GM12875 (cell line): Measurements from ENCODE around the gene PAX5.
A peak's percentile ranks its signal among the peaks of the same experiment; 100 is the strongest.

Source experiments
- H3K4me3 ChIP-seq: one replicate; pipeline ENCODE4 v1.5.1; 2011; ENCODE audit warnings: low read depth, low read length, control low read depth
- TF ChIP-seq, protein P1 (sequence below): IDR thresholded peaks from 2 replicates; pipeline ENCODE4 v1.5.1; 2011; ENCODE audit warnings: low read depth, mild to moderate bottlenecking, control low read depth, inconsistent platforms, low read length, moderate library complexity, borderline replicate concordance; ENCODE audit not compliant: insufficient read depth

PAX5 gene

DNA sequence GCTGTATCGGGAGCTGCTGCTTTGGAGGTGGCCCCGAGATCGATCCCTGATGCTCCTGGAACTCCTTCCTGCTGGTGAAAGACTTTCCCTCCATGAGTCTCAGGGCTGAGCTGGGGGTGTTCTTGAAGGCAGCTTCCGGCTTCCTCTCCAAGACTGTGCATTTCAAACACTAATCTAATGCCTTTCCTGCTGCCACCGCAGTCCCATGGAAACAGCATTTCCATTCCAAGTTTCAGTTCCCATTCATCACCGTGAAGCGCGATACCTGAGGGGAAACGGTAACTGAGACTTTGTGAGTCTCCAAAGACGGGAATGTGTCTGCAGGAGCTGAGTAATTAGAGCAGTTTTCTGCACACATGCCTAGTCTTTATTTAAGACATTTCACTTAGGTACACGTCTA lies 230.1 kb downstream of the PAX5 start:
- no peak overlapping the region for H3K4me3 ChIP-seq
- TF ChIP-seq, protein P1, sequence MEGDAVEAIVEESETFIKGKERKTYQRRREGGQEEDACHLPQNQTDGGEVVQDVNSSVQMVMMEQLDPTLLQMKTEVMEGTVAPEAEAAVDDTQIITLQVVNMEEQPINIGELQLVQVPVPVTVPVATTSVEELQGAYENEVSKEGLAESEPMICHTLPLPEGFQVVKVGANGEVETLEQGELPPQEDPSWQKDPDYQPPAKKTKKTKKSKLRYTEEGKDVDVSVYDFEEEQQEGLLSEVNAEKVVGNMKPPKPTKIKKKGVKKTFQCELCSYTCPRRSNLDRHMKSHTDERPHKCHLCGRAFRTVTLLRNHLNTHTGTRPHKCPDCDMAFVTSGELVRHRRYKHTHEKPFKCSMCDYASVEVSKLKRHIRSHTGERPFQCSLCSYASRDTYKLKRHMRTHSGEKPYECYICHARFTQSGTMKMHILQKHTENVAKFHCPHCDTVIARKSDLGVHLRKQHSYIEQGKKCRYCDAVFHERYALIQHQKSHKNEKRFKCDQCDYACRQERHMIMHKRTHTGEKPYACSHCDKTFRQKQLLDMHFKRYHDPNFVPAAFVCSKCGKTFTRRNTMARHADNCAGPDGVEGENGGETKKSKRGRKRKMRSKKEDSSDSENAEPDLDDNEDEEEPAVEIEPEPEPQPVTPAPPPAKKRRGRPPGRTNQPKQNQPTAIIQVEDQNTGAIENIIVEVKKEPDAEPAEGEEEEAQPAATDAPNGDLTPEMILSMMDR, result no peak

DNA sequence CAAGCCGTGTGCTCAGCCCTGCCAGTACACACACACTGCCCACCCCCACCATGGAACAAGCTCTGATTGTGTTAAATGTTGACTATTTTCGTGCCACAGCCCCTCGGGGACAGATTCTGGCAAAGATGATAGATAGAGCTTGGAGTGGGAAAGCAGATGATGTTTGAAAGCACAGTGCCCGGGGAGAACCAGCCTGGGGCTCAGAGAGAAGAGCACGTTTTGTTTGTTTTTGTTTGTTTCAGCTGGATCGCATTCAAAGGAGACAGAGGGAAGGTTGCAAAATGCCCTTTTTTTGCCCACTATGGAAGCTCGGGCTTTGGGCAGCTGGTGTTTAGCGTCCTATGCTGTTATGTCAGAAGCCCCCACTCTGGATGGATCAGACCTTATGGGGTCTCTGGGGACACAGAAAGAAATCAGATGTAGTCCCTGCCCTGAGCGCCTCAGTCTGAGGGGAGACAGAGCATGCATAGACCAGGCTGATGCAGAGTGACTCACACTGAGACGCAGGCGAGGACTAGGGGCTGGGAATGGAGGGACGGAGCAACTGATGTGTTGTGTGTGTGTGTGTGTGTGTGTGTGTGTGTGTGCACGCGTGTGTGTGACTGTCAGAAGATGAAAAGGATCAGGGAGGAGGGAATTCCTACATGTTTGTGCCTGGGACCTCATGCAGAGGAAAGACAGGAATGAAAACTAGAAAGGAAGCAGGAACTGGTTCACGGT lies 231.7 kb downstream of the PAX5 start:
- TF ChIP-seq, protein P1, result no peak
- H3K4me3 ChIP-seq, result no peak overlapping the region

DNA sequence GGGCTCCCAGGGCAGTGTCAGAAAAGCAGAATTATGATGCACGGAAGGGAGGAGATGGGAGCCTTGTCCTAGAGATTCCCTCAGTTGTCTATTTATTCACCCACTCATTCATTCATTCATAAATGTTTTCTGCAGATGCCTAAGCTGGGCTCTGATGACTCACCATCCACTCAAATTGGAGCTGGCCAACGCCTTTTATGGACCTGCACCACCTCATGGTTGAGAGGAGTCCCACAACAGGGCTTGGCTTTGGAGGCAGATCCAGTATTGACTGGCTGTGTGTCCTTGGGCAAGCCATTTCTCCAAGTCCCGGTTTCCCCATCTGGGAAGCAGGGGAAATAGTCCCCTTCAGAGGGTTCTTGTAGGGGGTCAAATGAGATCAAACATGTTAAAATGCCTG lies 233.6 kb downstream of the PAX5 start:
- no peak overlapping the region for H3K4me3 ChIP-seq
- TF ChIP-seq, protein P1, result no peak

DNA sequence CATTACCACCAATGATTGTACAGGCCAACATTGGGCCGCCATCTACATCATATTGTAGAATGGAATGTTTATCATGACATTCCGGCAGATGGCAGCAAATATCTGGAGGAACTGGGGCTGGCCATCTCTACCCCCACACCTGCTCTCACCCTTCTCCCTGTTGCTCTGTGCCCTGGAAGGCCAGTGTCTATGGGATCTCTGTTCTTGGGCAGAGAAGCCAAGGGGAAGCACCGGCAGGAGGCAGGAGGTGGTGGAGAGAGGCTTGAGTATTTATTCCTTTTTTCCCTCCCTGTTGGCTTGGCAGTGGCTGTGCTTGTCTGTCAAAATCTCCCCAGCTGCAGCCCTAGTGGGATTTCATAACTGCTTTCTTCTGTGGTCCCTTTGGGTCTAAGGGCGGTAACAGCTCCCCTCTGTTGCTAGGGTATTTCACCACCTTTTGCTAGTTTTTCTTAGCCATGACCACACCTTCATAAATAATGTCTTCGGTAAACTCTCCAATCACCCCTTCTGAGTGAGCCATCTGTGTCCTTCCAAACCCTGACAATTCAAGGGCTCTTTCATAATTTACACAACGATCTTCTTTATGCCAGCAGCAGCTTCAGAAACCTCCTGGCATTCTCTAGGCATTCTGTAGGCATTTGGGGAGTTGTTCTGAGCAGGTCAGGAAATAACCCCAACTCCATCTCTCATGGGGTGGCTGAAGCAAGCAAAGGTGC lies 235.6 kb downstream of the PAX5 start:
- no peak overlapping the region for H3K4me3 ChIP-seq

DNA sequence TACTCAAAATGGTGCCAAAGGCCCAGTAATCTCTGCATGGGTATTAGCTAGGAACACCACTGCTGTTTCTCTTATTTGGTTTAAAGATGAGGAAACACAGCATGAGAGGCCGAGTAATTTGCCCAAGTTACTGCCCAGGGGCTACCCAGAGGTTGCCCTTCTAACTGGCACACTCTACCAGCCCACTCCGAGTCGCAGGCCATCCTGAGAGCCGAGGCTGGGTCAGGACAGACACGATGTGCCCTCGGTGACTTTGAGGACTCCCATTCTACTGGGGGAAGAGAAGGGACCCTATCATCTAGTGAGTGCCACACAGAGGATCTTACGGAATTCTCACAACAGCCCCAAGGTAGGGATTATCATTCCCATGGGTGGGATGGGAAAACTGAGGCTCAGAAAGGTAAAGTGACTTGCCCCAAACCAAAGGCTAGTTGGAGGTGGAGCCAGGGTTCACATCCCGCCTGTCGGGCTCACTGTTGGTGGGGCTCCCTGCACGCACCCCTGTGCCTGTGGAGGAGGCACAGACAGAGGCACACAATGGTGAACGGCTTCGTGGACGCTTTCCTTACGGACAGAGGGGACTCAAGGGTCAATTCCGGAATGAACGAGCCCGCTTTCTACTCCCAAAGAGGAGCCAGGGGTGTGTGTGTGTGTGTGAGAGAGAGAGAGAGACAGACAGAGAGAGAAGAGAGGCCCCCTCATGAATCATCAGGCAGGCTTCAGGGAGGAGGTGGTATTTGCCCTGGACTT lies 236.4 kb downstream of the PAX5 start:
- TF ChIP-seq, protein P1, result no peak
- no peak overlapping the region for H3K4me3 ChIP-seq

More for the DNA sequence above, 235.6 kb downstream of the PAX5 start:
- TF ChIP-seq, protein P1, result peak; percentile 20; the same call in 1 of the 2 replicates

DNA sequence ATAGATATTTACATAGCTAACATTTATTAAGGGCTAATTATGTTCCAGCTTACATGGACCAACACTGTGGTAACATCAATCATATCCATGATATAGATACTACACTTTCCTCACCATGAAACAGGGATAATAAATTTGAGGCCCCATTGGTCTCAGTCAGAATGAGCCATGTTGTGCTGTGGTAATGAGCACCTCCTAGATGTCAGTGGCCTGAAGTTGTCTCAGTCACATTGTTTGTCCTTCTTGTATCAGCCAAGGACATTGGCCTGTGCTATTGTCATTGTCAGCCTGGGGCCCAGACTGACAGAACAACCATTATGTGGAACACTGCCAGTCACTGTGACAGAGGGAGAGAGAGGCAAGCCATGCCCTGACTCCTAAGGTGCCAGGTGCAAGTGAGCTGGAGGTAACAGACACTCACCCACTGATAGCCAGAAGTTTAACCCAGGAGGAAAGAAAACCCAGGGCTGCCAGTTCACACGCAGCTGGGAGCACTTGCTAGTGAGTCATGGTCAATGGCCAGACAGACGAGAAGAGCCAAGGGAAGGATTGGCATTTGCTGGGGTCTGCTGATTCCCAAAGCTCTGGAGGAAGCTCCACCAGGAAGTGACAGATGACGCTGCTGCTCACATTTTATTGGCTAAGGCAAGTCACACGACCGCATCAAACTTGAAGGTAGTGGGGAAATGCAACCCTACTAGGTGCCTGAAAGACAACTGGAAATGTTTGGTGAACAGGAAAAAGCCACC lies 237.2 kb downstream of the PAX5 start:
- H3K4me3 ChIP-seq, result no peak overlapping the region
- TF ChIP-seq, protein P1, result no peak
